Activated effector memory CD4-positive, alpha-beta T cell treated with Interleukin-2 at 50 U/mL for 16 hours (primary cell): ENCODE data around the gene GLIS1.
"Not testable (repeated sequence)": the region's sequence is repeated elsewhere in the genome, so short reads cannot be mapped to it uniquely, and the experiment has no call there.

Experiments used
- DNase-seq: peaks from one replicate; pipeline ENCODE4 v3.0.0-alpha.2; 2020

Gene GLIS1

DNA sequence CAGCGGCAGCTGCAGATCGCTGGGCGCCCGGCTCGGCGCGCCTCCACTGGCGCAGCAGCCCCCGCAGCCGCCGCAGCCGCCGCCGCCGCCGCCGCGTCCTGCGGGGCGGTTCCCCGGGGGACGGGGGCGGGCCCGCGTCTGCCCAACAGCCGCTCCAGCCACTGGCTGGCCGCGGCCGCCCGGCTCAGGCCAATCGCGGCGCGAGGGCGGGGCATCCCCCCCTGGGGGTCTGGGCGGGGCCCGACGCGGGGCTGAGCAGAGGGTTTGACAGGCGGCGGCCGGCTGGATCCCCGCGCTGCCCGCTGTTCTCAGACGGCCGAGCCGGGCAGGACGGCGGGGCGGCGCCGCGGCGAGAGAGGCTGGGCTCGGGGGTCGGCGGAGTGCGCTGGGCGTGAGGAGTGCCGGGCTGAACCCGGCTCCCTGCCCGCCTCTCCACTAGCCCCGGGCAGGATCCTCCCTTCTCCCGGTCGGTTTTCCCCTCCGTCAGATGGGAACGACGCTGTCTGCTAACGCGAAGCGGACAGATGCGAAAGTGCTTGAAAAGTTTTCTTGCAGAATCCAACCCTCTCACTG, at the start of gene GLIS1:
Gene GLIS1, minus strand, starts transcription at position 56 of the 573 bp plus-strand sequence. CDS start 1,100 bp downstream, outside the sequence.
- peak; percentile 3 for DNase-seq

DNA sequence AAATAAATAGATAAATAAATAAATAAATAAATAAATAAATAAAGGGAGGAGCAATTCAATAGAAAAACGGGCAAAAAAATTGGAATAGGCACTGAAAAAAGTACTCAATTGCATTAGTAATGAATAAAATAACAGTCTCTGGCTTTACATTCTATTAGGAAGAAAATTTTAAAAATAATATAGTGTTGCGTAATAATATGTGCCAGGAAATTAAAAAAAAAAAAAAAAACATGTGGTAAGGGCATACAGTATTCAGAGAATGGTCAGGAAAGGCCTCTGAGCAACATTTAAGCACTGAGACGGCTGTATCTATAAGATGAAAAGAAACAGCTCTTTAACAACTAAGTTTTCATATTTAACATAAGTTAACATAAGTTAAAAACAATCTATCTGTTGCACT, 48.7 kb upstream of the GLIS1 start:
- DNase-seq, result no peak

DNA sequence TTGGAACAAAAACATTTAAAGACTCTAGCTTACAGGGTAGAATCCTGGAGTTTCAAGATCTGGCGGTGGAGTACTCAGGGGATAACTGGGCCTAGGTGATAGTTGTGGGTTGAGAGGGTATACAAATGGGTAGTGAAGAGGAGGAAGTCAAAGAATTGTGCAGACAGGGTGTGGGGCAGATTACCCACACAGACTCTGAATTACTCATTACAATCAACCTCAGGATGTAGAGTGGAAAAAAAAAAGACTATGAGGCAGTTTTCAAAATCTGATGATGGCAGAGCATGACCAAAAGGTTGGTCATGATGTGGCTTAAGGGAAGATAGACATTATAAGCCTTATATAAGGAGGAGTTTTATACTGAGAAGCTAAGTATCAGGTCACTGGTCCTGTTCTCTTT, 44.1 kb upstream of the GLIS1 start:
- DNase-seq, result no peak

DNA sequence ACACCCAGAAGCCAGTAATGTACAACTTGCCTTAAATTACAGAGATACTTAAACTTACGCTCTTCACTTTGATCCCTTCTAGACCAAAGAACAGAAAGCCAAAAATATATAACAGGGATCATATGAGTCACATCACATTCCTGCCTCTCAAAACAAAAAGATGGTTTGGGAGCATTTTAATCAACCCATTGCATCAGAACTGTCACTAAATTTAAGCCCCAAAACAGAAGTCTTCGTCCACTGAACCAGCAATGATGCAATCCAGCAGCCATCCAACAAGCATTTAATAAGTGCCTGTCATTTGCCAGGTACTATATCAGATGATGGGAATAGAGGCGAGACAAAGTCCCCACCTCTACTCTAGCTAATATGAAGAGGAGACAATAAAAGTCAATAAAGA, 42.7 kb upstream of the GLIS1 start:
- no peak for DNase-seq

DNA sequence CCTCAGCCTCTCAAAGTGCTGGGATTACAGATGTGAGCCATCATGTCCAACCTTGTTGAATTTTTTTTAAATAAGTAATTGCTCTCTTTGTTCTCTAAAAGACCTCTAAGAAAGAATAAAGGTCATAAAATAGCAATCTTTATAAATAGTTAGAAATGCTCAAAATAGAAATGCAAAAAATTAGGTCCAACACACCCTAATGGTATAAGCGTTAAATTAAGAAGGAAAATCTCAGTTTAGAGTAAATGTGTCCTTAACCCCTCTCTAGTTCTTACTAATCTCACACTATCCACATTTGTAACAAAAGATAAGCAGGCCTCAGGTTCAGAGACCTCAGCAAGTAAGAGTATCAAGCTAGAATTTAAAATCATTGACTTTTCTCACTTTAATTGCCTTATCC, 38.3 kb upstream of the GLIS1 start:
- no peak for DNase-seq

DNA sequence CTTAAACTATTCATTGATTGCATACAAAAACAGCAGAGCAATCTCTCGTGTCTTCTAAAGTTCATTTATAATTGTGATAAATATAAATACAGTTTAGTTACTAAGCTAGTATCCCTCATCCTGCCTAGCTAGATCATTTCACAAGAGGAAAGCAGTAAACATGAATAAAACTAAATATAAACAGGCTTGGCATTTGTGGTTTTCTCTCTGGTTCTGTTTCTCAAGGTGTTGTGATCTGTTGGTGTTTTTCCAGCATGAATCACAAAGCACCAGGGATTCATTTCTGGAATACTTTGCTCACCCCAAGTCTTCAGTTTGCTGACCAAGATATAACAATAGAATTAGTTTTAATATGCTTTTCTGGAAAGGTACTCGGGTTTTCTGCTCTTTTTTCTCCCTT, 32.7 kb upstream of the GLIS1 start:
- DNase-seq, result no peak

DNA sequence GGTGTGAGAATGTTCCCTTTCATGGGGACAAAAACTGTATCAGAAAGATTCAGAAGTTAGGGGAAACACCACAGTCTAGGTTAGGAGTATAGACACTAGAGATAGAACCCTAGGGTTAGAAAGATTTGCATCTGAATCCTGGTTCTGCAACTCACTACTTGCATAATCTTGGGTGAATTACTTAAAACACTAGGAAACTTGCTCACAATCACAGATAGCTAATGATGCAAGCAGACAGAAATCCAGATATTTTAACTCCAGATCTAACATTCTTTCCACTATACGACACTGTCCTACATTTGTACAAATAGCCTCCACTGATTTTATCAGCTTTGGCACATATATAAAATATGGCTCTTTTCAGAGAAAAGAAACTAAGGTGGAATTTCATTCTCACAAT, 30.8 kb upstream of the GLIS1 start:
- DNase-seq, result no peak

DNA sequence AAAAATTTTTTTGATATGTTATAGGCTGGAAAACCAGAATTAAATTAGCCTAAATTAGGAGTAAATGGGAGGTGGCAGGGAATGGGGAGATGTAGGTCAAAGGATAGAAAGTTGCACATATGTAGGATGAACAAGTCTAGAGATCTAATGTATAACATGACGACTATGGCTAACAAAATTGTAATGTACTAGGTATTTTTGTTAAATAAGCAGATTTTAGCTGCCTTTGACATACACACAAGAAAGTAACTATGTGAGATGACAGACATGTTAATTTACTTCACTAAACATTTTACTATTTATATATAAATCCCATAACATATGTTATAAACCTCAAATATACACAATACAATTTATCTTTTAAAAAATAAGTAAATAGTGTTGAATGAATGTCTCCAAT, 30.2 kb upstream of the GLIS1 start:
- no peak for DNase-seq

DNA sequence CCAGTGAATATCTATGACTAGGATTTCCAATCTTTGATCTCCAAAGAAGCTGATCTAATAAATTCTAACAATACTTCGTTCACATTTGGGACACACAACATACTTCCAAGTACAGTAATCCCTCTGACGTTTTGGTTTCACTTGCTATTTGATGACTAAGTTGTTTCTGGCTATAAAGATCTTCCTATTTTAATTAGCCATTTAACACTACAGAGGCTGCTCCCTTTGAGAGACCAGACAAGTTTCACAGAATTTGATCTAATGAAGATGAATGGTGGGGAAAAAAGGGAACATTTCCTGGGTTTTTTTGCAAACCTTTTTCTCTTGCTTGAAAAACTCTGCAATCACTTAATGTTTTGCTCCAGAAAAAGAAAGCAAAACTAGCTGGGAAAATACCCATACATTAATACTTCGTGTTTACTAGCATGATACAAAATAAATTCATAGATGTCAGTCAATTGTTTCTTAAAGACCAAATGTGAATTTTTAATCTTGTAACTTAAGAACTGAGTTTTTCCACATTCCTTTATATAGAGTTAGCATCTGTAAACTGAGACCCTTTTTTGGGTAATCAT, 28.0 kb upstream of the GLIS1 start:
- no peak for DNase-seq

DNA sequence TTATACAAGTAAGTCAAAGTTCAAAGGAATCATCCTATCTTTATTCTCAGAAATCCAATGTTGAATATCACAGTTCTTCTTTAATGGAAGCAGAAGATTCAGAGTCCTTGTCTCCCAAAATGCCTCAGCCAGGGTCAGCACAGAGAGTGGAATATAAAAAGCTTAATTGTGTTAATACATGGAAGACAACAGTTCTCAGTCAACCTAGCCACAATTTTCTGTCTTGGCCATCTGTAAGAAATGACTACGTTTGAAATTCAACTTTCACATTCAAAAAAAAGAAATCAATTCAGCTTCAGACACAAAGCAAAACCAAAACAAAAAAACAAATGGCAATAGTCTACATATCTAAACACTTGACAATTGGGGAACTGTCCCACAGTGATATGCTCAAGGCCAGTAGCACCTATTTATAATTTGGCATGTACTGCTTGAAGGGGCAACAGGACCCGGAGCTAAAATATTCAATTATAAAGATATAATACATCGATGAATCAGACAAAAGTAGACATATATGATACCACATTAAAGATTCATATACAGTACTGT, 27.3 kb upstream of the GLIS1 start:
- no peak for DNase-seq

DNA sequence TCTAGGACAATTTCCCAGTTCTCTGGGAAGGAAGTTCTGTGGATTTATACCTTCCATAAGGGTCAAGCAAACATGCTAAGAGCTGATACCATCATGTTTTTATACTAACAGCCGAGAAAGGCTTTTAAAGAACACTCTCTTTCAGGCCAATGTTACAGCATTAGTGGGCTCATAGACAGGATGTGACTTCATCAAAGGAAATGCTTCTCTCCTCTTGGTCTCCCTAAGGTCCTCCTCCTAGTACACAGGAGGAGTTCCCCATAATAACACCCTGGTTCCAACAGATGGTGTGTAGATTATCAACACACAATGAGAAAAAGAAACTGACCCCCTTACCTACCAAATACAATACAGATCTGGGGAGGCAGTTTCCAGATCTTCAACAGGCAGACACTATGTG, 26.7 kb upstream of the GLIS1 start:
- no peak for DNase-seq

DNA sequence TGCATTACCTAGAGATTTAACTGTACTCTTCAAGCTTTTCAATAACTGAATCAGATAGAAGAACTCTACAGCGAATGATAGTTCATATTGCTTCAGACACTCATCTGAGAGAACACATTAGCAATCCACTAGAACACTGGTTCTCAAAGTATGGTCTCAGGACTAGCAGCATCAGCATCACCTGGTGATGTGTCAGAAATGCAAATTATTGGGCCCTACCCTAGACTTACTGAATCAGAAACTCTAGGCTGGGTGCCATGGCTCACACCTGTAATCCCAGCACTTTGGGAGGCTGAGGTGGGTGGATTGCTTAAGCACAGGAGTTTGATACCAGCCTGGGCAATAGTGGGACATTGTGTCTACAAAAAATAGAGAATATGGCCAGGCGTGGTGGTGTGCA, 24.9 kb upstream of the GLIS1 start:
- DNase-seq, result no peak

DNA sequence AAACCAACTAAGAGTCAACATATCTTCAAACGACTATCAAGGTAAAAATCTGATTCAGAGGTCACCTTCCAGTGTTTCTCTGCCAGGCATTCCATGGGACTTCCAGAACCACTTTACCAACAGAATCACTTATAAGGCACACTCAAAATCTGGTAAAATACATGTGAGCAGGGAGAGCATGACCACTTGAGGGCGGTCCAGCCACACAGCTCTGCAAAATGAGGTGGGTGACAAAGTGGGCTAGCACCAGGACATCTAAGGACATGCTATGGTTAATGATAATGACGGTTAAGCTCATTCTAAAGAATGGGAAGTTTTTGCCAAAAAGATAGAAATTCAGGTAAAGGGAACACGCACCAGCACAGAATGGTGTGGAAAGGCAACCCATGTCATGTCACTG, 24.5 kb upstream of the GLIS1 start:
- DNase-seq, result no peak

DNA sequence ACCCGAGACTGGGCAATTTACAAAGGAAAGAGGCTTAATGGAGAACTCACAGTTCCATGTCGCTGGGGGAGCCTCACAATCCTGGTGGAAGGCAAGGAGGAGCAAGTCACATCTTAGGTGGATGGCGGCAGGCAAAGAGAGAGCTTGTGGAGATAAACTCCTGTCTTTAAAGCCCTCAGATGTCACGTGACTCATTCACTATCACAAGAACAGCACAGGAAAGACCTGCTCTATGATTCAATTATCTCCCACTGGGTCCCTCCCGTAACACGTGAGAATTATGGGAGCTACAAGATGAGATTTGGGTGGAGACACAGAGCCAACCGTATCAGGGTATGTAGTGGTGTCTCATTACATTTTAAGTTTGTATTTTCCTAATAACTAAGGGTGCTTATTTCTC, 21.5 kb upstream of the GLIS1 start:
- DNase-seq, result not testable (repeated sequence)

DNA sequence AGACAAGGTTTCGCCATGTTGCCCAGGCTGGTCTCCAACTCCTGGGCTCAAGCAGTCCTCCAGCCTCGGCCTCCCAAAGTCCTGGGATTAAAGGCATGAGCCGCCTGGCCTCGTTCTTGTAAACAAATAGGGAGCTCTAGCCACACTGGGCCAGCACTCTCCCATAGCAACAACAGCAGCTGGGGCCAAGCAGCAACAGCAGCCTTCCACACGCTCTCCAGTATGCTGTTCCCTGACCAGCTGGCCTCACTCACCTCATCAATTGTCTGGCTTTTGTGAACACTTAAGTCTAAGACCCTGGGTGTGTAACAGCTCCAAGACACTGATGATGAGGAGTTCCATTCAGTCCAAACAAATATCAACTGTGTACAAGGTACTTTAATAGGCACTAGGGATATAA, 16.9 kb upstream of the GLIS1 start:
- DNase-seq, result no peak

DNA sequence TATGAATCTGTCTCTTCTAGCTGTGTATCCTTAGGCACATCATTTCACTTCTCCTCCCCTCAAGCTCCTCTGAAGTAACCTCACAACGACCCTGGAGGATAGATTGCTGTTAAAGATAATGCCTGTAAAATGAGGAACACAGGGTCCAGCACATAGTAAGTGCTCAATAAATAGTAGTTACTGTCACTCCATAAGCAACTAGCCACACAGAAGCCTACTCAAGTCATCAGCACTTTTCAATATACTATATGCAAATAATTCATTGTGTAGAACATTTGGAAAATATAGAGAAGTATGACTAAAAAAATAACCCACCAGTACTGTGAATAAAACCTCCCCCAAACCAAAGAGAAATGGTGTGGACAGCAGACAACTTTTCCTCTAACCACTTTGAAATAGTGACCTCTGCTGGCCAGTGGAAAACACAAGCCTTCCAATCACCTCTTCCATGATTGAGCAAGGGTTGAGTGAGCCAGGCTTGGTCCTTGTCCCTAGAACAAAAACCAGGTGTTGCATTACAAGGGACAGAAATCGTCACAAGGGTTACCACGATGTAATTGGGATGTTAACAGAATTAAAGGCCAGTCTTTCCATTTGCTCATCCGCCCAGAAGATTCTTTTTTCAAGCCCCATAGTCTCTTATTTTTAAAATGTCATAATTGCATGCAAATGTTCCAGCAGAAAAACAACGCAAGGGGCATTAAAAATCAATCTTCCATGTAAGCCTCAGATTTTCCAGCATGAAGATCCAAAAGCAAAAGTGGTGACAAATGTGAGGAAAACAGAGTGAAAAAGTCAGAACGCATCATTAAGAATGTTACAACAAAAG, 15.7 kb upstream of the GLIS1 start:
- no peak for DNase-seq

DNA sequence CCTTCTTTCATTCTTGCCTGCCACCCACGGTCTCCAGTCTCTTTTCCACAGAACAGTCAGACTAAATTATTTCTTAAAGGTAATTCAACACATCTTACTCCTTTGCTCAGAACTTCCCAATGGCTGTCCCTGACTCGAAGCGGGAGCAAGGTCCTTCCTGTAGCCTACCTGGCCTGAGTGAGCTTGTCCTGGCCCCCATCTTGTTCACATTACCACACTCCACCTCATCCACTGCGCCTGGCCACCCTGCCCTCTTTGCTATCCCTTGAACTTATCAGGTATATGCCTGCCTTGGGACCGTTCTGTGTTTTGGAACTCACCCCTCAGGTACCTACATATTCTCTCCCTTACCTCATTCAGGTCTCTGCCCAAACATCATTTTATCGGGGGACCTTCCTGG, 13.3 kb upstream of the GLIS1 start:
- no peak for DNase-seq

DNA sequence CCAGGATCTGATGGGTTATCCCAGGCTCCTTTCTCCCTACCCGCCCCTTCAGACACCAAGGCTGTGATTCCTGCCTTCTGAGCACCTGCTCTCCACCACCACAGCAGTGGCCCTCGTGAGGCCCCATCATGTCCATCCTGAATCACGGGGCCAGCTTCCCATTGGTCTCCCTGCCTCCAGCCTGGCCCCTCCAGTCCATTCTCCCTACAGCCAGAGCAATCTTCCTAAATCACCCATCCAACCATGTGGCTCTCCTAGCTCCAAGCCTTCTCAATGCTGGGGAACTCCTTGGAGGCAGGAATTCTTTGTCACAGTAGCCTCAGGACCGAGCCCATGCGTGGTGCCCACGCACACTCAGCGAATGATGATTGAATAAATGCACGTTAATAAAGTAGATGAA, 8.9 kb upstream of the GLIS1 start:
- no peak for DNase-seq

DNA sequence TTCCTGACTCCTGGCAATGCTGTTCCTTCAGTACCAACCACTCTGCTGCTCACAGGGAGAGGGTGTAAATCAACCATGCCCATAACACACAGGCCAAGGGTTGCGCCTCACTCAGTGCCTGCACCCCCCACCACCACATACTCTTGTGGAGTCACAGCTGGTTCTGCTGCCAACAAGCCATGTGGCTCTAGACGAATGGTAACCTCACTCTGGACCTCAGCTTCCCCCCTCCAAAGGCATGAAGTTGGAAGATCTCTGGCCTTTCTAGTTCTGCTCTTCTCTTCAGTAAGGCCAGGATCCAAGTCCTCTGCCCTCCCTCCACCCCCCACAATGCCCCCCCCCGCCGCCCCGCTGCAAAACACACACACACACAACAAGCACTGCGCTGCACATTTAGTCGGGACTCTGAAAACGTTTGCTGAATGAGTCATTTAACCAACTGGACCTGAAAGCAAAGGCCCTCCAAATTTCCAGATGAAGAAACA, 1.7 kb upstream of the GLIS1 start:
- DNase-seq, result no peak

DNA sequence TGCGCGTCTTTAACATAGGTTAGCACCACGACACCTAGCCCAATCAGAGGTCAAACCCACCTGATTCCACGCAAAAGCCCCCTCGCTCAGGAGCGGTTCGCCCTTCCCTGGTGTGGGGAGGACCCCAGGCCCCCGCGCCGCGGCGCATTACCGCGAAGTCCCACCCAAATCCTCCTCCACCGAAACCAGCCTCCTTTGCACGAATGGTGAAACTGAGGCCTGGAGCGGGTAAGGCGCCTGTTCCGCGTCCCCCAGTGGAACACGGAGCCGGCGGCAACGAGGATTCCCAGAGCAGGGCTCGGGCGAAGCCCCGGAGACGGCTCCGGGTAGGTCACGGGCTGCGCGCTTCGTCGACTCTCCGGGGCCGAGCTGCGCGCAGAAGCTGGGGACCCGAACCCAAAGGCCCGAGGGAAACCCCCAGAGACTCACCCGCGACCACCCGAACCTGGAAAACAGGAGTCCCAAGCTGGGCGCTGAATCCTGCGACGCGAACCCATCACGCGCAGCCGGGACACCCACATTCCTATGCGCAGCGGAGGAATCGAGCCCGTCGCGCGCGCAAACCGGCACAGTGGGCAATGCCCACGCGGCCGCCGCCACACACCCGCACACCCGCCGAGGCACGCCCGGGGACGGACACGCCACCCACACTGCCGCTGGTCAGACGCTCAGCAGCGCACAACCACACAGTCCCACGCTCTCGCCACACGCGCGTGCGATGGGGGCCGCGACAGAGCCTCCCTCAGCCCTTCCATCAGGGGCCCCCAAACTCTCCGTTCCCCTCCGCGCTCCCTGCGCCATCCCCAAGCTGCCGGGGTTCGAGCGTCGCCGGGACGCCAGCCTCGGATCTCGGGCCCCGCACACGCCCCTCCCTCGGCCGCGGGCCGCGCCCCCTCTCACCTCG, 507 bp downstream of the GLIS1 start:
- no peak for DNase-seq

DNA sequence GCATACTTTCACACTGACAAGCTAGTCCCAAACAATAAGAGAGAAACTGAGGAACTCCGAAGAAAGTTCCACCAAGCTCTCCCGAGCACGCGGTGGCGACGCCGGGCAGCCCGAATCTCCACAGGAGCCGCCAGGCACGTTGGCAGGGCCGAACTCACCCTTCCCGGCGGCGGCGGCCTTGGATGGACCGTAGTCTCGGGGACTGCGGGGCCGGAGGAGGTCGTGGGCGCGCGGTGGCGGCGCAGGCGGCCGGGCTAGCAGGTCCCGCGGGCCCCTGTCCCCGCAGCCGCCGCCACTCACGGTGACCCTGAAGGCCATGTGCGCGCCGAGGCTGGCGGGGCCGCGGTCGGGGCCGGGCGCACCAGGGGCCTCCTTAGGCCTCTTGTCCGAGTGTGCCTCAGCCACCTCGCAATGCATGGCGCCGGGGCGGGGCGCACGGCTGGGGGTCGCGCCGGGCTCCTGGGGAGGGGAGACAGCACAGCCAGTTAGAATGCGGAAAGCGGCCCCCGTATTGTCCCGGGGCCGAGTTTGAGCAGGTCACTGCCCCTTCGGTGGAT, 1.2 kb downstream of the GLIS1 start:
- no peak for DNase-seq

DNA sequence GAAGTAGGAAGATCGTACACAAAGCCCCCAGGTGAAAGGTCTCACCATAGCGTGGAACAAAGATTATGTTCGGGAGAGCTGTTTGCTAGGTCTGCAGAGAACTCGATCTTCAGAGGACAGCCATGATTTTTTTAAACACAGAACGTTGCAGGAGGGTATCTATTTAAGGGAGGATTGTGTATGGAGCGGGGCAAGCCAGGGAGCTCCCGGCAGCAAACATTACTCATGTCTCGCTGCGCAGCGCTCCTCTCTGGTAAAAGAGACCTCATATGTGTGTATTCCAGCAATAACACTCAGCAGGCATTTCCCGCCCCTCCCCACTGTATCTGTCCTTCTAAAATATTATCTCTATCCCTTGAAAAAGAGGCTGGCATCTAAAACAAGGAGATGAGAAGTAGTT, 2.7 kb downstream of the GLIS1 start:
- no peak for DNase-seq

DNA sequence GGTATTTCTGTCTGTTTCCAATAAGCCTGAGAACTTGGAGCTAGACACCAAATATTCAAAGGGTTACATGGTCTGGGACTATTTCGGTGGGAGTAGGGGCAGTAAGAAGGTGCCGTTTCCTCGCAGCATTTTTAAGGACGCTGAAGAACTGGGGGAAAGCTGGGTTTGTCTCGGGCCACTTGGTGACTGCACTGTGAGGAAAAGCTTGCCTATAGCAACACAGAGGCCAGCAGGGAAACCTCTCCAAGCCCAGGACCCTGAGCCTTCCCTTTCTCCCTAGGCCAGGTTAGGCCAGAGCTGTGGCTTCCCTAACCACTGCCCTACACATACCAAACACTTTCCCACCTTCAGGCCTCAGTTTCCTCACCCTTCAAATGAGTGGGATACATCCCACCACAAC, 3.3 kb downstream of the GLIS1 start:
- no peak for DNase-seq
